HG03159 (cell line): ENCODE results near the gene LAGE3.

Experiments used
- ATAC-seq: cut with Tn5 transposase; IDR thresholded peaks from one replicate; pipeline ENCODE4 v1.9.1; 2021; ENCODE audit warnings: mild to moderate bottlenecking, moderate library complexity; ENCODE audit not compliant: unreplicated experiment

Gene LAGE3

GRCh38 chrX:154458954-154459778 is 19.9 kb downstream of the LAGE3 start:
- ATAC-seq, result no peak

- peak; percentile 39 for ATAC-seq
Measured at GRCh38 chrX:154458116-154458953, 20.7 kb downstream of the LAGE3 start, which contains the start of gene PLXNA3. TSS of gene PLXNA3 (plus strand) at chrX:154458281. CDS start at chrX:154460184, 1,903 bp downstream.

GRCh38 chrX:154457491-154458115 is 21.5 kb downstream of the LAGE3 start:
- peak; percentile 57 for ATAC-seq

GRCh38 chrX:154452823-154453222 is 26.3 kb downstream of the LAGE3 start:
- no peak for ATAC-seq

GRCh38 chrX:154450312-154450711 is 28.8 kb downstream of the LAGE3 start:
- no peak for ATAC-seq

GRCh38 chrX:154449618-154450017 is 29.5 kb downstream of the LAGE3 start:
- no peak for ATAC-seq

- ATAC-seq, result no peak
Measured at GRCh38 chrX:154448484-154448883, 30.6 kb downstream of the LAGE3 start.

DNA sequence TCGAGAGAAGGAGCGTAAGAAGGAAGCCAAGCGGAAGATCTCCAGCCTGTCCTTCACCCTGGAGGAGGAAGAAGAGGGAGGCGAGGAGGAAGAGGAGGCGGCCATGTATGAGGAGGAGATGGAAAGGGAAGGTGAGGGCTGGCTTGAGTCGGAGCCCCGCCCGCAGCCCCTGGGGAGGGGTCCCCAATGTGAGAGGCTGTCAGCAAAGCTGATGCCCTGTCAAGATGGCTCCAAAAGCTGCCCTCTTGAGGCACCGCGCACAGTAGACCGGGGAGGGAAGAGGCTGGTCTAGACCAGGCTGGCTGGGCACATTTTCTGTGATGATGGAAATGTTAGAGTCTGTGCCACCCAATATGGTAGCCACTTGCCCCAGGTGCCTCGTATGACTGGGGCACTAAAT is 32.7 kb downstream of the LAGE3 start:
- ATAC-seq, result no peak

DNA sequence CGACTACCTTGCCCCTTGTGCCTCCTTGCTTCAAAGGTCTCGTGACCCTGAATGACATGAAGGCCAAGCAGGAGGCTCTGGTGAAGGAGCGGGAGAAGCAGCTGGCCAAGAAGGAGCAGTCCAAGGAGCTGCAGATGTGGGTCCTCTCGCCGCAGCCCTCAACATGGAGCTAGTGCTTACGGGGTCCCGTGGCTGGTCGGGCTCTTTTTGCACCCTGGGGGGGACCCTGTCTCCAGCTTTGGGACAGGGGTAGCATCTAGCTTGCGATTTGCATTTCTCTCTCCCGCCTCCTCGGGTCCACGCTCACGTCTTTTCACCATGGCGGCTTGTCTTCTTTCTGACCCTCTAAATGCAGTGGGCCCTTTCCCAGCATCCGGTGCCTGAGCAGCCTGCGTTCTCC is 33.3 kb downstream of the LAGE3 start:
- ATAC-seq, result no peak

GRCh38 chrX:154444755-154445246 is 34.3 kb downstream of the LAGE3 start:
- ATAC-seq, result no peak

DNA sequence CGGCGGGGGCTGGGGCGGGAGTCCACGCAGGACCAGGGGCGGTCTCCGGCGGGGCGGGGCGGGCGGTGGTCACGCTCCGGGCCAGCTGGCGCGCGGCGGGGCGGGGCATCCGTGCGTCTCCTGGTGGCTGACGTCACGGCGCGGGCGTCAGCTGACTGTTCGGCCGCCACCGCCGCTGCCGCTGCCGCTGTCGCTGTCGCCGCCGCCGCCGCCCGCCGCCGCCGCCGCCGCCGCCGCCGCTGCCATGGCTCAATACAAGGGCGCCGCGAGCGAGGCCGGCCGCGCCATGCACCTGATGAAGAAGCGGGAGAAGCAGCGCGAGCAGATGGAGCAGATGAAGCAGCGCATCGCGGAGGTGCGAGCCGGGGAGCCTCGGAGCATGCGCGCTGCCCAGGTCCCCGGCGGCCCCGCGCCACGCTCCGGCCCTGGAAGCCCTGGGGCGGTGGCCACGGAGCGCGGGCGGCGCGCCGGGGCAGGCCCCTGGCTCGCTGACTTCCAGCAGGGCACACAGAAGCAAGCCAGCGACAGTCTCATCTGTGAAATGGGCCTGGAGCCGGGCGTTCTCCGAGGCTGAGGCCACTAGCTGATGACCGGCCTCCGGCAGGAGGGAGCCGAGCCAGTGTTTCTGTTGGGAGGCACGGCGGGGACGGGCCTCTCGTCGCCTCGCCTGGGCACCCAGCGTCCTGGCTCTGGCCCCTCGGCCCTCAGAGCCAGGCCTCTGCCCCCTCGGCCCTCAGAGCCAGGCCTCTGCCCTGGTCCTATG is 34.9 kb downstream of the LAGE3 start, which contains the start of gene FAM50A:
Gene FAM50A (plus strand): TSS at position 150 of the 763 bp plus-strand sequence. CDS start 95 bp downstream, at position 245.
- ATAC-seq, result peak; percentile 57

GRCh38 chrX:154443479-154443910 is 35.6 kb downstream of the LAGE3 start:
- no peak for ATAC-seq

DNA sequence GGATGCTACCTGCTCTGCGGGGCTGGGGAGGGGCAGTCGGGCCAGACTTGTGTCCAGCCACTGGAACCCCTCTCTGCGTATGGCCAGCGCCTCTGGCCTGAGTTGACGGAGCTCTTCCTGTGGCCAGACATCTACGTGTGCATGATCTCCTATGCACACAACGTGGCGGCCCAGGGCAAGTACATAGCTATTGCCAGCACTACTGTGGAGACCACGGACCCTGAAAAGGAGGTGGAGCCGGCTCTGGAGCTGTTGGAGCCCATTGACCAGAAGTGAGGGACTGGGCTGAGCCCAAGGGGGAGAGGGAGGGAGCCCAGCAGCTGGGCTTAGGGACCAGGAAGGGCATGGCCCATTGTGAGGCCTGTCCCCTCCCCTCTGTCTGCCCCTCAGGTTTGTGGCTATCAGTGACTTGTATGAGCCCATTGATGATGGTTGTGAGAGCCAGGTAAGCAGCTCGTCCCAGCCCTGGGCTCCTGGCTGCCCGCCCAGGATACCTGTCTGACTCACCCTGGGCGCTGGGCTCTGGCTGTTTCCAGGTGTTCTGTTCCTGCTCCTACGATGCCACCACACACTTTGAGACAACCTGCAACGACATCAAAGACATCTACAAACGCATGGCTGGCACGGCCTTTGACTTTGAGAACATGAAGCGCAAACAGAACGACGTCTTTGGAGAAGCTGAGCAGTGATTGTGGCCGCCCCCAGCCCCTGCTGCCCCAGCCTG is 36.9 kb downstream of the LAGE3 start:
- ATAC-seq, result no peak

- ATAC-seq, result no peak
Measured at GRCh38 chrX:154441564-154441963, 37.5 kb downstream of the LAGE3 start.

GRCh38 chrX:154440623-154441357 is 38.3 kb downstream of the LAGE3 start:
- no peak for ATAC-seq

DNA sequence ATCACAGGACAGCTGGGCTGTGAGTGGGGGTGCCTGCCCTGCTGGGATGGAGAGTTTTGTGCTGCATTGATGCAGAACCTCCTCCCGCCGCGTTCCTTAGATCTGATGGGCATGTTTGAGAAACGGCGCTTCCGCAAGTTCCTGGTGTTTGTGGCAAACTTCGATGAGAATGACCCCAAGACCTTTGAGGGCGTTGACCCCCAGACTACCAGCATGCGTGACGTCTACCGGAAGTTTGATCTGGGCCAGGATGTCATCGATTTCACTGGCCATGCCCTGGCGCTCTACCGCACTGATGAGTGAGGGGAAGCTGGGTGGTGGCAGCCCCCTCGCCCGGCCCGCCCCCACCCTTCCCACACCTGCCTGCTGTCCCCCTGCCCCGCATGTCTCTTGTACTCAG is 39.2 kb downstream of the LAGE3 start:
- ATAC-seq, result no peak

- no peak for ATAC-seq
Measured at GRCh38 chrX:154437971-154438893, 40.8 kb downstream of the LAGE3 start.
